NCI-H82 treated with DMSO at 0.1 percent for 48 hours (cell line): ENCODE measurements around the gene DIP2C.

ENCODE experiments used
- DNase-seq: peaks from one replicate; lab custom pipeline; 2025; ENCODE audit not compliant: unreplicated experiment; lab: John Stamatoyannopoulos, UW

The DIP2C gene

DNA sequence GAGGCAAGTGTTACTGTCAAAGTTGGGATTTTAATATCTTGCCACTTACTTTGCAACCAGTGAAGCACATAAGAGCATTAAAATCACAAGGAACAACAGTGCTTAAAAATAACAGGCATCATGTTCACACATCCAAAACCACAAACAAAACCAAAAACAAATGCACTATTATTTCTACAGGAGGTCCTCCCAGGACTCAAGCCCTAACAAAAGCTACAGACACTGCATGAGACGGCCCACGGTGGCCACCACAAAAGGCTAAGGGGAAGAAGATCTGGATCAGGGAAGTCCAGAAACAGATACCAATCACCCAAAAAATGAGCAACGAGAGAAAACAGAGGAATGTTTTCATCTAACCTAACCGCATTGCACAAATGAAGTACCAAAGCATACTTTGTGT, 395.8 kb downstream of the DIP2C start:
- no peak for DNase-seq

- no peak for DNase-seq
Measured at GRCh38 chr10:290026-290725, 399.3 kb downstream of the DIP2C start.

DNA sequence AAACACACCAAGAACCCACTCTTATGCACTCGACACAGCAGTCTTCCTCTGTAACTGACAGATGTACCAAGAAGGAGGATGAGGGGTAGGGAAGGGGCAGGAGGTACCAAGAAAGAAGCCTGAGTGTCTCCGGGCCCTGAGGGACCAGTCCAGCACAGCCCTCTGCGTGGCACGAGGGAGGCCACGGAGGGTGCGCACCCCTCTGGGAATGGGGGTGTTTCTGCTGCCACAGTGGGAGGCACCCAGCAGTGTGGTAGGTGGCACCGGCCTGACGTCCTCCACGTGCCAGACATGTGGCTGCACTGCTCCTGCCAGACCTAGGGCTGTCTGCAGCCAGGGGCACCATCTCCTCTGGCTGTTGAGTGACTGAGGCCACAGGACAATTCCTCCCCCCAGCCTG, 399.9 kb downstream of the DIP2C start:
- DNase-seq, result no peak

- DNase-seq, result no peak
Measured at GRCh38 chr10:288316-289200, 400.9 kb downstream of the DIP2C start.

DNA sequence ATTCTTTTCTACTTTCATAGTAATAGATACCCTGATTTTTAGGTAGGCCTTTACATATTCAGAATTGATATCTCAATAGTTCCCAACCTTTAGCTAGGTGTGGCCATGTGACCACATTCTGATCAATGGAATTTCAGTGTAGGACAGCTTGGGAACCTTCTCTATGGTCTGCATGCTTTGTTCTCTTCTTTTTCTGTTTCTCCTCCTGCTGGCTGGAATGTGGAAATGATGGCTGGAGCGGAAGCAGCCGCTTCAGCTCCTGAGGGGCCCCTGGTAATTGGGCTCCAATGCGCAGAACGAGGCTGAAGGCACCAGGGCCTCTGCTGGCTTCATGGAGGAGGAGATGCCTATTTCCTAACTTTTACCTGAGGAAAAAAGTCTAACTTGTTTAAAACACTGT, 401.7 kb downstream of the DIP2C start:
- no peak for DNase-seq

- no peak for DNase-seq
Measured at GRCh38 chr10:287026-287709, 402.3 kb downstream of the DIP2C start.

- DNase-seq, result no peak
Measured at GRCh38 chr10:285216-285615, 404.3 kb downstream of the DIP2C start.

DNA sequence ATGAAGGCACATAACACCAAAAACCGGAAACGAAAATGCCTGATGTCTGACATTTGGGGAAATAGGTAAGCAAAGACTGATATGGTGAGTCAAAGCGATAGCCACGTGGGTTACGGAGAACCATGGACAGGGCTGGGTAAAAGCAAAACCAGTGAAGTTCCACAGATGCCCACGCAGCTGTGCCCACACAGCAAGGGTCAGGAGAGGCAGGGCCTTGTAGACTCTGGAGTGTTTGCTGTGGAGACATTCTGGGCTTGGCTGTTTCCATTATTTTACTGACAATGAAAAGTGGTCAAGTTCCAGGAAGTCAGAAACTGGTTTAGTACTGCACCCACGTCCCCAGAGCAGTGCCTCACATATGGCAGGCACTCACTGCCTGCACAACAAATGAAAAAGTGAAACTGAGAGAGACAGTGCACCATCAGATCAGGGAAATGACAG, 405.5 kb downstream of the DIP2C start:
- DNase-seq, result no peak

DNA sequence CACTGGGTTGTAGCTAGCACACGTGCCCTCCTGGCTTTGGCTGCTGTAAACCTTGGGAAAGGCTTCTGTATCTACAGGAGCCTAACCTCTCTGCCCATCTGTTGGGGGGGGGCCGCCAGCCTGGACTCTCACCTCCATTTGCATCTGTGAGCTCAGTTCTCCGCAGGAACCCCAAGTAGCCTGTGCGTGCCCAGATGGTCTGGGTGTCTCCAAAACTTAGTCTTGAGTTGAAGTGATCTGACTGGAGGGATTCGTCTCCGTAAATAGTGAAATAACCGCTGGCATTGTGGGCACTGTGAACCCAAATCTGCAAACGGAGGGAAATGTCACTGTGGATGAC, 406.4 kb downstream of the DIP2C start:
- DNase-seq, result no peak

DNA sequence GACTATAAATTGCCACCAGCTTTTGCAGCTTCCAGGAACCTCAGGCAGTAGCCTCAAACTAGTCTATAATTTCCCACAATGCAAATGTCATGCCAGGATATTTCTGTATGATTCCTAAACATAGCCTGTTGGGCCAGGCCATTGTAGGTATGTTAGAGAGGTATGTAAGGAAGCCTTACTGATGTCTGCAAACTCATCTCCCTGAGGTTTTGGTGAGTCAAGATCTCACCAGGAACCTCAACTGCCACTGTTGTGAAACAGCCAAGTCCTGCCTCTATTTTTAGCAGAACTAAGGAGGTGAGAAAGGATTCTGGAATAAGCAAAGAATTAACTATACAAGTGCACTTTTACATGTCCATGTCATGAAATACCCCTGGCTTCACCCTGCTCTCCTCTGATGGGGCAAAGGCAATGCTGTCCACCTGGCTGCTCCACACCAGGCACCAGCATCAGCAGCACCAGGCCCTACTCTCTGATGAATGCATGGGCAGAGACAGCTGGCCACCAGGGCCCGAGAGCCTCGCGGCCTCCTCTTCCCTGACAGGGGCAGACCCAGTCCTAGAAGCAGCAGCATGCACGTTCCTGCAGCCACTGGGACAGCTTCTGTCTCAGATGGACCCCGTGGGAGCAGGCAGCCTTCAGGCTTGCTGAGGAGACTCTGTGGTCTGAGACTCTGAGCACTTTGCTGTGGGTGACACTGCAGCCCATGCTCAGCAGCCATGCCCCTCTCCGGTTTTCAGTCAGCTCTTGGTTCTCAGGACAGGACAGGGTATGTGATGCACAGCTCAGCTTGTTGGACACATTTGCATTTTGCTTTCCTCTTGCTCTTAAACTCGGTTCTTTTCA, 407.0 kb downstream of the DIP2C start:
- no peak for DNase-seq

DNA sequence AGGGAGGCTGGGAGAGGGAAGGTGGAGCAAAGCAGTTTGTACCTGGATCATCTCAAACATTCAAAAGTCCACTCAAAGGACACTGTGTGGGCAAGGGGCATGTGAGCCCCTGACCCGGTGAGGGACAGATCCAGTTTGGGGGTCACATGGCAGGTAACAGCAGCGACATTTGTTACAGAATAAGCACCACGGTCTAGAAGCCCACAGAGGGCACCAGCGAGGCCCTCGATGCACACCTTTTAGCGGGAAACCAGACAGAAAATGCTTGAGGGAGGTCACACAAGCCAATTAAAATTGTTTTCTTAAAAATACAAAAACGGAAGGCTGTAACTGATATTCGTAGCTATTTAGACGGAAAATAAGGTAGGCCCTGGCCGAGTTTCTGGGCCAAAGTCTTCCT, 409.8 kb downstream of the DIP2C start:
- DNase-seq, result no peak

- no peak for DNase-seq
Measured at GRCh38 chr10:279232-279631, 410.2 kb downstream of the DIP2C start.

- no peak for DNase-seq
Measured at GRCh38 chr10:278707-279106, 410.8 kb downstream of the DIP2C start.

DNA sequence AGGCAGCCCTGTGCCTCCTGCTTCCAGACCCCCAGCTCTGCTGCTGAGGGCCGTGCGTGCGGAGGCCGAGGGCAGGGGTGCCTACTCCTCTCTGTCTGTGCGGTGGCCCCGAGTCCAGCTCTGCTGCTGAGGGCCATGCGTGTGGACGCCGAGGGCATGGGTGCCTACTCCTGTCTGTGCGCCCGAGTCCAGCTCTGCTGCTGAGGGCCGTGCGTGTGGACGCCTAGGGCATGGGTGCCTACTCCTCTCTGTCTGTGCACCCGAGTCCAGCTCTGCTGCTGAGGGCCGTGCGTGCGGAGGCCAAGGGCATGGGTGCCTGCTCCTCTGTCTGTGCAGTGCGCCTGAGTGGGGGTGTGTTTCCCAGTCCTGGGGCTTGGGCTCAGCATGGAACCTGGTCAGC, 411.5 kb downstream of the DIP2C start:
- DNase-seq, result no peak

DNA sequence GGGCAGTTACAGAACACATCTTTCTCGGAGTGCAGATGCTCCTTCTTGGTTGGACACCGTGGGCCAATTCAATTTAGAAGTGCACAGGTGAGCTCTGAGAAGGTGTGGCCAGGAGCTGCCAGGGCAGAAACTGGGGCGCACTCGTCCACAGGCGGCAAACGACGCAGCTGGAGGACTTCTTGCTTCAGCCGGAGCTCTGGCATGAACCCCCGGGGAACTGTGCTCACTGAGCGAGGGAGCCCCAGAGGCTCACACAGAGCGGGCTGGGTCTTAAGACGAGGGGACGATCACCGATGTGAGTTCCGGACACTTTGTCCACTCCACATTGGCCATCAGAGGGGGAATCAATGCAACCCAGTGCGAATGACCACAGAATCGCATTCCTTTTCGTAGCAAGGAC, 413.8 kb downstream of the DIP2C start:
- no peak for DNase-seq

DNA sequence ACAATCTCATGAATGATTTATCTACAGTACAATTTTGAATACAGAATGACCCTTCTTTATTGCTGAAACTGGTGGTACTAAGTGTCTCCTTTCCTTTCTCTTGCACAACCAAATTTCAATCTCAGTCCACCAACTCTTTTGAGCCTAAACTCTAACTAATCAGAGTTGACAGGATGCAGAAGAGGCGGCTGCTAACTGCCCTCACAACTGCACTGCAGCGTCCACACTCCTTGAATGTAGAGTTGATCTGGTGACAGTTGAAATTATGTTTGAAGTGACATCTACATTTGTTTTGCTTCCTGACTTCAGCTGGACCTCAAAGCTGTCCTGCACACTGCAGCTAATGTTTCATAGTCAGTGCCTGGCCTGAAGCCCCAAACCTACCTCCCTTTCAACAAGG, 414.6 kb downstream of the DIP2C start:
- DNase-seq, result no peak

GRCh38 chr10:273088-273487, 416.4 kb downstream of the DIP2C start:
- DNase-seq, result no peak

DNA sequence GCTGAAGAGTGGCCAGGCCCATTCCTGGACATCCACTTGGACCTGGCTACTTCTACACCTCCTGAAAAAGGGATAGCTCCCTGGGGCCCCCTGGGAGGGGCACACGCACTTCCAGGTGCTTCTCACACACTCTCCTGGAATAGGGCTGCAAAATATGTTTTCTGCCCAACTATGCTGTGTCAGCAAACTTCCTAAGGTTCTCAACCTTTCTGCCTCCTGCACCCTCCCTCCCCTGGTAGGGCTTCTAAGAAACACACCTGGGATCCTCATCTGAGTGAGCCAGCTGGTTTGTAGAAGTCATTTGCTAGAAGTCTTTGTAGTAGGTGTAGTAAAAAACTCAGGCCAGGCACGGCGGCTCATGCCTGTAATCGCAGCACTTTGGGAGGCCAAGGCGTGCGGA, 417.7 kb downstream of the DIP2C start:
- no peak for DNase-seq

- DNase-seq, result no peak
Measured at GRCh38 chr10:271201-271600, 418.3 kb downstream of the DIP2C start.

DNA sequence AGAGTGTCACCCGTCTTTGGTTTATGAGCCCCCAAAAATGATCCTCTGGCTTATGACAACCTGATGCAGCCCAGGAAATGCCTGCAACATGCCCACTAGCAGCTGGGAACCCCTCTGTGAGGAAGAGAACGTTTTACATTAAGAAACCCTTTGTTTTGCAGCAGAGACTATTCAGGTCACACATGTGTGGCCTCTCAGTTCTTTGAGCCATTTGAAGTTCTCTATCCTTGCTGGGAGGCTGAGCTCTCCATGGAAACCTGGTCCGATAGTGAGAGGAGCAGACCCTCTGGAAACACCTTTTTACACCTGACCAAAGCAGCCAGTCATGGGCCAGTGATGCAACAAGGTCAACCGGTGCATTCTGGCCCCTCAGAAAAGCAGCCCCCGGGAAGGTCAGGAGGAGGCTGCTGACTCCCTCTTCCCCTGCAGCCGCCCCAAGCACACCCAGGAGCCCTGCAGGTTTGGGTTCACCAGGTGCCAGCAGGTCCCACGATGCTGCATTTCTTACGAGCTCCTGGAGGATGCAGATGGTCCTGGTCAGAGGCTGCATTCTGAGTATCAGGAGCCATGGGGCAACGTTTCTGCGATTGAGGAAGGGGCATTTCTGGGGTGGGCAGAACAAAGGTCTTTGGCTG, 419.9 kb downstream of the DIP2C start:
- no peak for DNase-seq

DNA sequence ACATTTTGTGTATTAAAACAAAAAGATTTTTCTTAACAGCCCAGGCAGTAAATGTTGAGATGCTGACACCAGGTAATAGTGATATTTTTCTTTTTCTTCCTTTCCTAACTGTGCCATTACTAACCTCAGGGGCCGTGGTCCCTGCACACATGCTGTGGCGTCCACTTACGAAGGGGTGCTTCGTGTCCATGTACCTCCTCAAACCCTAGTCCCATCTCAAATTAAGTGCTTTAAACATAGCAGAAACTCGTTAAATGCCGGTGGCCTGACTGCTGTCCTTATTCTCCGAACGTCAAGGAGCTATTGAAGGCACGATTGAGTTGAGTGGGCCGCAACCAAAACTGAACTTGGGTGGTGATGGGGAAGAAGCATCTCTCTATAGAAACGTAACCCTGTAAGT, 421.8 kb downstream of the DIP2C start:
- DNase-seq, result no peak
